GM21367 (cell line): ENCODE results near the gene KREMEN2.
"Not testable (repeated sequence)": the region's sequence is repeated elsewhere in the genome, so short reads cannot be mapped to it uniquely, and the experiment has no call there.

Experiments
- ATAC-seq: cut with Tn5 transposase; IDR thresholded peaks from one replicate; pipeline ENCODE4 v1.9.1; 2021; ENCODE audit not compliant: unreplicated experiment

Gene KREMEN2, protein sequence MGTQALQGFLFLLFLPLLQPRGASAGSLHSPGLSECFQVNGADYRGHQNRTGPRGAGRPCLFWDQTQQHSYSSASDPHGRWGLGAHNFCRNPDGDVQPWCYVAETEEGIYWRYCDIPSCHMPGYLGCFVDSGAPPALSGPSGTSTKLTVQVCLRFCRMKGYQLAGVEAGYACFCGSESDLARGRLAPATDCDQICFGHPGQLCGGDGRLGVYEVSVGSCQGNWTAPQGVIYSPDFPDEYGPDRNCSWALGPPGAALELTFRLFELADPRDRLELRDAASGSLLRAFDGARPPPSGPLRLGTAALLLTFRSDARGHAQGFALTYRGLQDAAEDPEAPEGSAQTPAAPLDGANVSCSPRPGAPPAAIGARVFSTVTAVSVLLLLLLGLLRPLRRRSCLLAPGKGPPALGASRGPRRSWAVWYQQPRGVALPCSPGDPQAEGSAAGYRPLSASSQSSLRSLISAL

DNA sequence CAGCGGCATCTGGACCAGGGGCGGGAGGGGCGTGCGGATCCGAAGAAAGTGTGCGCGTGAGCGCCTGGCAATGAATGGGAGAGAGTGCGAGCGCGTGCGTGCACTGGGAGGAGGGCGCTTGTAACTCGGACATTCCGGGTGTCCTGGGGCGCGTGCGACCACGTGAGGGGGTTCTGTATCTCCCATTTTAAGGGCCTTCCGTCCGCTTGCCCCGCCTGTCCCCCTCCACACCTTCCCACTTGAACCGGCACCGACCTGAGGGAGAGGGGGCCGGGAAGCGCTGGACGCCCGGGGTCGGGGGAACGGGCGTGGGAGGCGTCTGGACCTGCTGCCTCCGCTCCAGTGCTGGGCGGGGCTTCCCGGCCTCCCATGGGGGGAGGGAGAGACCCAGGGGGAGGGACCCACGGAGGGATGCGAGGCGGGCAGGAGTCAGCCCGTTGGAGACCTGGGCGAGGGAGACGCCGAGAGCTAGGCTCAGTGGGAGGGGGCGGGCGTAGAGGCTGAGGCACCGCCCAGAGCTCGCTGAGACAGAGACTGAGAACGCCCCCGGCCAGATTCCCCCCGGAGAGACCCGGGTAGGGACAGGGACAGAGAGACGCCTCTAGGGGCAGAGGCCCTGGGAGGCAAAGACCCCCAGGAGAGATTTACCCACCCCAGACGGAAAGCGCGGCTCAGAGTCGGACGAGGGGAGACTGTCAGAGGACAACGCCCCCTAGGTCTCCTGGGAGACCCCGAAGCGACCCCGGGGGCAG, at the start of gene KREMEN2:
Gene KREMEN2 (plus strand): TSS at position 553 of the 752 bp plus-strand sequence. CDS start 246 bp downstream, outside the sequence.
- no peak for ATAC-seq

- no peak for ATAC-seq
Measured at GRCh38 chr16:2915196-2915929, 48.7 kb upstream of the KREMEN2 start.

- ATAC-seq, result no peak
Measured at GRCh38 chr16:2919511-2920255, 44.4 kb upstream of the KREMEN2 start.

DNA sequence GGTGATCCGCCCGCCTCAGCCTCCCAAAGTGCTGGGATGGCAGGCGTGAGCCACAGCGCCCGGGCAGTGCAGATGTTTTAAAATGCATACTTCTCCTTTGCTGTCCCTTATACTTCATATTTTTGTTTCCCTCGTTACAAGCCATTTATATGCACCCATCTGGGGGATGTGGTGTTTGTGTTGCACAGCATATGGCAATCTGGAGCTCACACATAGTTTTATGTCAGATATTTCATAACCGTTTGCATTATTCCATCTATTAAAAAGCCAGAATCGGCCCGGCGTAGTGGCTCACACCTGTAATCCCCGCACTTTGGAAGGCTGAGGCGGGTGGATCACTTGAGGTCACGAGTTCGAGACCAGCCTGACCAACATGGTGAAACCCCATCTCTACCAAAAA, 40.6 kb upstream of the KREMEN2 start:
- ATAC-seq, result no peak

DNA sequence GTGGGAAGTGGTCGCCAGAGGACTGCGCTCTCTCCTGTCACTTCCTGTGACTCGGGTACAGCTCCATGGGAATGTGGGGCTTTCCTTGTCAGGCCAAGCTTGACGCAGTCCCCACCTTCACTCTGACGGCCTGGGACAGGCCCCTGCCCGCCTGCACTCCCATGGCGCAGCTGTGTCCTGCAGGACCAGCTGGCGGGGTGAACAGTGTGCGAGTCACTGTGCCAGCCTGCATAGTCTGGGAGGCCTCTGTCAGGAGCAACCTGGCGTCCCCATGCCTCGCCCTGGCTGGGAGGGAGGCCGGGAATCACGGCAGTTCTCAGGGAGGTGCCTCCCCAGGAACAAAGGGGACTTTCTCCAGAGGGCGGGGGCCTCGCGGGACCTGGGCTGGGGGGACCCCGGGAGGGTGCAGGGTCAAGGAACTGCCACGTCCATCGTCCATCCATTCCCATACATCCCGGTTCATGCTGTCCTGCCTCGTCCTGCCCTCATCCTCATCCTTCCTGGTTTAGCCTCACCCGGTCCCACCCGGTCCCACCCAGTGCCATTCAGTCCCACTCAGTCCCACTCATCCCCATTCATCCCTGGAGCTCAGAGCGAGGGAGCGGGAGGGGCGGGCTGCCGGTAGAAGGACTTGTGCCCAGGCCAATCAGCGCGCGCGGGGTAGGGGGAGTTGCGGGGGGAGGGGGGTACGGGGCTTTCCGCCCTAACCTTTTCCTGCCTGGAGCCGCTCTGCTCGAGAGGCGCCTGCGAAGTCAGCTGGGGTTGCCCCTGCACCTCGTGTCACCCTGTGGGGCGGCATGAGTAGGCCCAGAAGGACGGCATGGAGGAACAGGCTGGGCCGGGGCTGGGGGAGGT, 38.9 kb upstream of the KREMEN2 start:
- no peak for ATAC-seq

GRCh38 chr16:2925951-2926649, 38.0 kb upstream of the KREMEN2 start:
- ATAC-seq, result no peak

GRCh38 chr16:2926650-2926999, 37.5 kb upstream of the KREMEN2 start:
- ATAC-seq, result no peak

DNA sequence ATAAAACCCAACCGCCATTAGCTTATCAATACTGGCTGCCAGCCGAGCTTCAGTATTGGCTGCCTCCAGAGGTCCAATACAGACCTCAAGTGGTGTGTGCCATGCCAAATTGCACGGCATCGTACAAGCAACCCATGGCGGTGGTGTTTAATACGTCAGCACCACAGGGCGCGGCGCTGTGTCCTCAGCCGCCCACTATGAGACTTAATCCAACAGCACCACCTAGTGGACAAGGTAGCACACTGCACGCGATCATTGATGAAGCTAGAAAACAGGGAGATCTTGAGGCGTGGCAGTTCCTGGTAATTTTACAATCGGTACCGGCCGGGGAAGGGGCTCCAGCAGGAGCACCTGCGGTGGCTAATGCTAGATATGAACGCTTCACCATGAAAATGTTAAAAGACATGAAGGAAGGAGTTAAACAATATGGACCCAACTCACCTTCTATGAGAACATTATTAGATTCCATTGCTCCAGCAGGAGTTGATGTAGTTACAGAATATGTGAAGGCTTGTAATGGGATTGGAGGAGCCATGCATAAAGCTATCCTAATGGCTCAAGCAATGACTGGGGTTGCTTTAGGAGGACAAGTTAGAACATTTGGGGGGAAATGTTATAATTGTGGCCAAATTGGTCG, 36.9 kb upstream of the KREMEN2 start:
- no peak for ATAC-seq

GRCh38 chr16:2928151-2928550, 35.9 kb upstream of the KREMEN2 start:
- ATAC-seq, result not testable (repeated sequence)

- ATAC-seq, result no peak
Measured at GRCh38 chr16:2928796-2929195, 35.3 kb upstream of the KREMEN2 start.

GRCh38 chr16:2929693-2930092, 34.4 kb upstream of the KREMEN2 start:
- no peak for ATAC-seq

- no peak for ATAC-seq
Measured at GRCh38 chr16:2930236-2930635, 33.8 kb upstream of the KREMEN2 start.

DNA sequence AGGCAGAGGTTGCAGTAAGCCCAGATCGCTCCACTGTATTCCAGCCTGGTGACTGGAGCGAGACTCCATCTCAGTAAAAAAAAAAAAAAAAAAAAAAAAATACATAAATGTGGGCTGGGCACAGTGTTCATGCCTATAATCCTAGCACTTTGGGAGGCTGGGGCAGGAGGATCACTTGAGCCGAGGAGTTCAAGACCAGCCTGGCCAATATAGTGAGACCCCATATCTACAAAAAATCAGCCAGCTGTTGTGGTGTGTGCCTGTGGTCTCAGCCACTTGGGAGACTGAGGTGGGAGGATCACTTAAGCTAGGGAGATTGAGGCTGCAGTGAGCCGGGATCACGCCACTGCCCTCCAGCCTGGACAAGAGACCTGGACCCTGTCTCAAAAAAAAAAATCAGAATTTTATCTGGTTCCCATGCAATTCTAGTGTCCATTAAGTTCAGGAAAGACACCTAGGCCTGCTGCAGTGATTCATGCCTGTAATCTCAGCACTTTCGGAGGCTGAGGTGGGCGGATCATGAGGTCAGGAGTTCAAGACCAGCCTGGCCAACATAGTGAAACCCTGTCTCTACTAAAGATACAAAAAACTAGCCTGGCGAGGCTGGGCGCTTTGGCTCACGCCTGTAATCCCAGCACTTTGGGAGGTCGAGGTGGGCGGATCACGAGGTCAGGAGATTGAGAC, 32.7 kb upstream of the KREMEN2 start:
- ATAC-seq, result not testable (repeated sequence)

DNA sequence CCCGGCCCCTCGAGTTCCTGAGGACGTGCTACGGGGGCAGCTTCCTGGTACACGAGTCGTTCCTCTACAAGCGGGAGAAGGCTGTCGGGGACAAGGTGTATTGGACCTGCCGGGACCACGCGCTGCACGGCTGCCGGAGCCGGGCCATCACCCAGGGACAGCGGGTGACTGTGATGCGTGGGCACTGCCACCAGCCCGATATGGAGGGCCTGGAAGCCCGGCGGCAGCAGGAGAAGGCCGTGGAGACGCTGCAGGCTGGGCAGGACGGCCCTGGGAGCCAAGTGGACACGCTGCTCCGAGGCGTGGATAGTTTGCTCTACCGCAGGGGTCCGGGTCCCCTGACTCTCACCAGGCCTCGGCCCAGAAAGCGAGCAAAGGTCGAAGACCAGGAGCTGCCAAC, 30.9 kb upstream of the KREMEN2 start:
- ATAC-seq, result no peak

- no peak for ATAC-seq
Measured at GRCh38 chr16:2933701-2934100, 30.4 kb upstream of the KREMEN2 start.

DNA sequence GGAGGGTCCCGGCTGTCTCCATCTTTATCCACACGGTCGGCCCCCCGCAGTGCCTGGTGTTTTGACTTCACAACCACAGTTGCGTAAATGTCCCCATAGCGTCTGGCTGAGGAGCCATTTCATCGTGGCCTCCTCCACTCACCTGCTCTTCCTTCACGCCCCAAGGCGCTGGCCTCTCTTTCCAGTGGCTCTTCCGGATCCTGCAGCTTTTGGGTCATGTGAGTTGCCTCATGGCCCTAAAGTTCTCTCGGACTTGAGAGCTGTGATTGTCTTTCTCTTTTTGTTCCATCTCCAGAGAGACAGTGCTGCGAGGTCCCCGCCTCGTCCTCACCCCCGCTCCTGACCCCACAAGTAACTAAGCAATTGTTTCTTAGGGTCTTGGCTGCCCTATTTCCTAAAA, 29.6 kb upstream of the KREMEN2 start:
- no peak for ATAC-seq

DNA sequence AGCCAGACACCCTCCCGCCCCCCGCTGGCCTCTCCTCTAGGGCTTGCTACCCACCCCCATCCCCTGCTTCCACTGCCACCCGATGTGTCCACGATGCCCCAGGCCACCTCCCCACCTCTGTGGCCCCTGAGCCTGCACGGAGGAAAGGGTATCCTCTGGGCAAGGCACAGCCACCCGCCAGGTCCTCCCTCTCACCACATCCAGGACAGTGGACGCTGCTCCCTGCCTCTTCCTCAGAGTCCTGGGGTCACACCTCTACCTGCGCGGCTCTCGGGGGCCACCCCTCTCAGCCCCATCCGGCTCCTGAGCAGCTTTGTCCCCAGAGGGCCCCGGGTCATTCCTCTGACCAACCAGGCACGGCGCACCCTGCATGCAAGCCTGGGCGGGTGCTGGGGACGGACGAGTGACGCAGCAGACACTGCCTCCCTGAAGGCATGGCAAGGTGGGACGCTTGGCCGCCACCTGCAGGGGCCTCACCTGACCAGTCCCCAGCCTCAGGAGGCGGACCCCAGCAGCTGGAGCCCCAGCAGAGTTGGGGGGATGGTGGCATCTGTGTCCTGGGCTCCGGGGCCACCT, 27.6 kb upstream of the KREMEN2 start:
- ATAC-seq, result no peak

GRCh38 chr16:2937170-2937569, 26.9 kb upstream of the KREMEN2 start:
- ATAC-seq, result no peak
